Measurements from ENCODE around the gene IRF8. TPM values are rescaled to one million over a fixed set of nuclear protein-coding genes. Genes with fewer than 3 reads are reported as not detected.

Gene IRF8
- total RNA-seq, 1 experiment from 2014 or later, result 29.5 TPM

DNA sequence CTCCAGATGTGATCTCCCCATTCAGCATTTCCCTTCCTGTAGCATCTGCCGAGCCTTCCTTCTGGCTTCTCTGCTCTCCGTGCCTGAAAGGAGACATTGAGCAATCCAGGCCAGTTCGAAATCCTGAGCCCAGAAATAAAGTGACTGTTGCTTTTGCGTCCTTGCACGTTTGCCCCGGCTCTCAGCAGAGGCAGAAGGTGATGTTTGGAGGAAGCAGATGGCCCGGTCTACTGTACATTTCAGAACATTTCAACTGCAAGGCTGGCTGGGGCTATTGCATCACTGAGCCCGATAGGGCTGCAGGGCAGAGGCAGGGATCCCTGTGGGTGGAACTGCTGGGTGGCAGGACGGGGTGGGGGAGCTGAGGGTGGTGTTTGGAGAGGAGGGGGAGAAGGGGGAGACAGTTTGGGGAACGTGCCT, 29.4 kb downstream of the IRF8 start:
- Histone ChIP-seq H3K4me1 (peaks cover 21% of the 10 kb centered on the region), H3K27me3 (replicated peaks; ENCODE audit: control insufficient read depth, insufficient read depth, low read length) (no peaks in the 10 kb centered on the region), H3K9me3 (no peaks in the 10 kb centered on the region), H3K36me3 (ENCODE audit: control insufficient read depth, insufficient read depth, low read length) (no peaks in the 10 kb centered on the region), H3K4me3 (ENCODE audit: low read depth, low read length) (no peak overlapping the region)
- ChIA-PET POLR2A (no interaction called here), CTCF (no interaction called here)
- Mint-ChIP-seq H3K27me3 (ENCODE audit: insufficient read depth, unreplicated experiment) (no peaks in the 10 kb centered on the region), H3K36me3 (ENCODE audit: insufficient read depth, unreplicated experiment) (no peaks in the 10 kb centered on the region), H3K4me3 (ENCODE audit: unreplicated experiment) (no peak overlapping the region), H3K9me3 (ENCODE audit: unreplicated experiment) (no peaks in the 10 kb centered on the region), H3K27ac (ENCODE audit: unreplicated experiment) (no peak overlapping the region), H3K4me1 (ENCODE audit: low read depth, unreplicated experiment) (peaks cover 8% of the 10 kb centered on the region)
- intact Hi-C loops (cut with micrococcal nuclease; ENCODE audit: unreplicated experiment), result loop anchor here (5.0 kb wide), 1 partner anchor 49 kb away; no protein-coding TSS in a partner anchor
- BruUV-seq (replicated peaks), result no TSS peak
- no peak for DNase-seq
- TF ChIP-seq, protein P1, sequence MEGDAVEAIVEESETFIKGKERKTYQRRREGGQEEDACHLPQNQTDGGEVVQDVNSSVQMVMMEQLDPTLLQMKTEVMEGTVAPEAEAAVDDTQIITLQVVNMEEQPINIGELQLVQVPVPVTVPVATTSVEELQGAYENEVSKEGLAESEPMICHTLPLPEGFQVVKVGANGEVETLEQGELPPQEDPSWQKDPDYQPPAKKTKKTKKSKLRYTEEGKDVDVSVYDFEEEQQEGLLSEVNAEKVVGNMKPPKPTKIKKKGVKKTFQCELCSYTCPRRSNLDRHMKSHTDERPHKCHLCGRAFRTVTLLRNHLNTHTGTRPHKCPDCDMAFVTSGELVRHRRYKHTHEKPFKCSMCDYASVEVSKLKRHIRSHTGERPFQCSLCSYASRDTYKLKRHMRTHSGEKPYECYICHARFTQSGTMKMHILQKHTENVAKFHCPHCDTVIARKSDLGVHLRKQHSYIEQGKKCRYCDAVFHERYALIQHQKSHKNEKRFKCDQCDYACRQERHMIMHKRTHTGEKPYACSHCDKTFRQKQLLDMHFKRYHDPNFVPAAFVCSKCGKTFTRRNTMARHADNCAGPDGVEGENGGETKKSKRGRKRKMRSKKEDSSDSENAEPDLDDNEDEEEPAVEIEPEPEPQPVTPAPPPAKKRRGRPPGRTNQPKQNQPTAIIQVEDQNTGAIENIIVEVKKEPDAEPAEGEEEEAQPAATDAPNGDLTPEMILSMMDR (IDR thresholded peaks at IDR 0.05; ENCODE audit: insufficient read depth in 1 of 2, low read depth in 1 of 2, low read length in 1 of 2, severe bottlenecking in 1 of 2, unreplicated experiment in 1 of 2), result no peak

DNA sequence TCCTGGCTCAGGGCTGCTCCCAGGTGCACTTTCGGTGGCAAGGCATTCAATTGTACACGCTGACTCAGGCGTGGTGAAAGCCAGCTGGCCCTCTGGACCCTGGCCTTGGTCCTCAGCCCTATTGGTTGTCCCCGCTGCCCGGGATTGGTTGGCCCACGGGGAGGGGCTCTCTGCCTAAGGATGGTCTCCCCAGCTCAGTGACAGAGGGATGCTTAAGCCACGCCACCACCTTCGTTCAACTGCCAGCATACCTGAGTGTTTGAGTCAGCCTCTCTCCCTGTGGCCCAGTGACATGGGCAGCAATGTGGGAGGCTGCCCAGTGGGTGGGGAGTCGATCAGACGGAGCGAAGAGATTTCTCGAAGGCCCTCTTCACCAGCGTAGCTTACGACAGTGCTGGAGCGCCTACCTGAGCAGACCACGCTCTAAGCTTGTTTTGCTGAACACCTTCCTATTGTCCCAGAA, 30.3 kb downstream of the IRF8 start:
- Mint-ChIP-seq H3K27me3 (ENCODE audit: insufficient read depth, unreplicated experiment) (no peaks in the 10 kb centered on the region), H3K4me3 (ENCODE audit: unreplicated experiment) (no peak overlapping the region), H3K27ac (ENCODE audit: unreplicated experiment) (no peak overlapping the region), H3K4me1 (ENCODE audit: low read depth, unreplicated experiment) (peaks cover 8% of the 10 kb centered on the region), H3K9me3 (ENCODE audit: unreplicated experiment) (no peaks in the 10 kb centered on the region), H3K36me3 (ENCODE audit: insufficient read depth, unreplicated experiment) (no peaks in the 10 kb centered on the region)
- H3K36me3 ChIP-seq (ENCODE audit: control insufficient read depth, insufficient read depth, low read length), result no peaks in the 10 kb centered on the region
- CTCF ChIA-PET, result no interaction called here
- TF ChIP-seq, protein P1 (IDR thresholded peaks at IDR 0.05; ENCODE audit: insufficient read depth in 1 of 2, low read depth in 1 of 2, low read length in 1 of 2, severe bottlenecking in 1 of 2, unreplicated experiment in 1 of 2), result no peak
- POLR2A ChIA-PET, result no interaction called here
- intact Hi-C loops (cut with micrococcal nuclease; ENCODE audit: unreplicated experiment), result loop anchor here (5.0 kb wide), 1 partner anchor 48 kb away; no protein-coding TSS in a partner anchor
- DNase-seq, result peak in 1 of 2 experiments; percentile 22
- H3K4me1 ChIP-seq, result peaks cover 21% of the 10 kb centered on the region; the same call in 1 of the 2 replicates
- BruUV-seq (replicated peaks), result no TSS peak
- H3K4me3 ChIP-seq (ENCODE audit: low read depth, low read length), result no peak overlapping the region
- no peaks in the 10 kb centered on the region for H3K9me3 ChIP-seq
- H3K27me3 ChIP-seq (replicated peaks; ENCODE audit: control insufficient read depth, insufficient read depth, low read length), result no peaks in the 10 kb centered on the region

DNA sequence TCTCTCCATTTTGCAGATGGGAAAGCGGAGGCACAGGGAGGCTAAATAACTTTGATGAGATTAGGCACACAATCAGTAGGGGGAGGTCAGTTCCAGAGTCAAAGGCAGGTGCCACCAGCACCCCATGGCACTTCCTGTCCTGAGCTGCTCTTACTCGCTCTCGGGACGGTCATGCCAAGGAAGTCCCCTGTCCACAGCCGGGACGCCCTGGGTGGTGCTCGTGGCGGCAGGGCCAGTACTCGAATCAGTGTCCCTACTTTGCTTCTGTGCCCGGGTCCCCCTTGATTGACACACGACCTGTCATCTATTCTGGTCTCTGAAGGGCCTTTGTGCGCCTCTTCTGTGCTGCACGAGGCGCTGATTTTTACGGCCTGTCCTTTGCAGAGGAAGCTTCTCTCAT, 31.3 kb downstream of the IRF8 start:
- no peaks in the 10 kb centered on the region for H3K9me3 Mint-ChIP-seq (ENCODE audit: unreplicated experiment)
- no peak overlapping the region for H3K27ac Mint-ChIP-seq (ENCODE audit: unreplicated experiment)

More for the DNA sequence above, 31.3 kb downstream of the IRF8 start:
- Mint-ChIP-seq H3K4me3 (ENCODE audit: unreplicated experiment) (no peak overlapping the region), H3K27me3 (ENCODE audit: insufficient read depth, unreplicated experiment) (no peaks in the 10 kb centered on the region), H3K4me1 (ENCODE audit: low read depth, unreplicated experiment) (peaks cover 14% of the 10 kb centered on the region), H3K36me3 (ENCODE audit: insufficient read depth, unreplicated experiment) (no peaks in the 10 kb centered on the region)
- no peak for DNase-seq
- Histone ChIP-seq H3K36me3 (ENCODE audit: control insufficient read depth, insufficient read depth, low read length) (no peaks in the 10 kb centered on the region), H3K4me3 (ENCODE audit: low read depth, low read length) (no peak overlapping the region), H3K27me3 (replicated peaks; ENCODE audit: control insufficient read depth, insufficient read depth, low read length) (no peaks in the 10 kb centered on the region), H3K9me3 (no peaks in the 10 kb centered on the region), H3K4me1 (peaks cover 16% of the 10 kb centered on the region; the same call in 1 of the 2 replicates)
- ChIA-PET CTCF (interaction anchor here (0.8 to 1.5 kb wide), 2 partner anchors 31 to 57 kb away, joined by 3 read pairs; partner anchors contain the start of gene IRF8), POLR2A (no interaction called here)
- TF ChIP-seq, protein P1 (IDR thresholded peaks at IDR 0.05; ENCODE audit: insufficient read depth in 1 of 2, low read depth in 1 of 2, low read length in 1 of 2, severe bottlenecking in 1 of 2, unreplicated experiment in 1 of 2), result no peak
- BruUV-seq (replicated peaks), result no TSS peak
- intact Hi-C loops (cut with micrococcal nuclease; ENCODE audit: unreplicated experiment), result no loop called here

Data from Caco-2 (cell line).